Posterior vena cava (tissue), 2 donors: ENCODE data around the gene CNTN2. TPM values are rescaled to one million over a fixed set of nuclear protein-coding genes. Genes with fewer than 3 reads are reported as not detected.

ENCODE experiments used
- DNase-seq: peaks from one replicate; pipeline ENCODE4 v3.0.0-alpha.2; 2020; ENCODE audit warnings: low spot score
- intact Hi-C, 2 donors: fragments of 100-400 bp; cut with DNase I; formaldehyde crosslinking; loops; one replicate each; pipeline versions ENCODE4 v1.14.1 to v1.14.2; 2022 to 2023
- total RNA-seq, 2 donors: library from RNA; stranded (reverse); fragmentation: NEBNext Ultra II Directional; extraction: Animal tissue kit (Norgen Biotek cat#: 25700); gene quantifications; one replicate each; pipeline ENCODE4 v1.2.1, GENCODE V29; 2021
- donor health status: DM: yes; HTN: yes; CAD: no.
- donor health status: DM: yes; HTN: yes; CAD: no.

CNTN2 gene
- total RNA-seq, 2 donors from 2014 or later = 0.14 to 0.28 TPM

GRCh38 chr1:205091043-205091740 is 48.2 kb downstream of the CNTN2 start:
- intact Hi-C loops = no loop called here
- no peak for DNase-seq

- no peak for DNase-seq
- intact Hi-C loops = no loop called here
Measured at GRCh38 chr1:205095422-205095821, 52.4 kb downstream of the CNTN2 start.

- intact Hi-C loops = no loop called here
Measured at GRCh38 chr1:205098242-205098641, 55.2 kb downstream of the CNTN2 start.

GRCh38 chr1:205102404-205102803 is 59.4 kb downstream of the CNTN2 start:
- no peak for DNase-seq
- intact Hi-C loops = no loop called here

More at GRCh38 chr1:205098242-205098641, 55.2 kb downstream of the CNTN2 start:
- DNase-seq = no peak

GRCh38 chr1:205107327-205107726 is 64.3 kb downstream of the CNTN2 start:
- intact Hi-C loops = no loop called here
- no peak for DNase-seq

- no peak for DNase-seq
- intact Hi-C loops = no loop called here
Measured at GRCh38 chr1:205108464-205108863, 65.5 kb downstream of the CNTN2 start.

GRCh38 chr1:205109269-205109668 is 66.3 kb downstream of the CNTN2 start:
- intact Hi-C loops = no loop called here
- DNase-seq = no peak

GRCh38 chr1:205109711-205110110 is 66.7 kb downstream of the CNTN2 start:
- intact Hi-C loops = no loop called here
- no peak for DNase-seq

GRCh38 chr1:205111354-205111753 is 68.3 kb downstream of the CNTN2 start:
- intact Hi-C loops = no loop called here
- DNase-seq = no peak

- DNase-seq = no peak
- intact Hi-C loops = loop anchor here in 1 of 2 donors (5.0 kb wide), 1 partner anchor 991 kb away; no protein-coding TSS in a partner anchor
Measured at GRCh38 chr1:205118752-205119151, 75.7 kb downstream of the CNTN2 start.

GRCh38 chr1:205121660-205122488 is 78.9 kb downstream of the CNTN2 start, which contains the start of gene RBBP5:
Gene RBBP5, minus strand, starts transcription at chr1:205121978. Its CDS starts 105 bp downstream, at chr1:205121873.
- DNase-seq = peak; percentile 98
- intact Hi-C loops = no loop called here

GRCh38 chr1:205122489-205122882 is 79.5 kb downstream of the CNTN2 start:
- no peak for DNase-seq
- intact Hi-C loops = no loop called here

- DNase-seq = no peak
- intact Hi-C loops = no loop called here
Measured at GRCh38 chr1:205124726-205125125, 81.7 kb downstream of the CNTN2 start.

GRCh38 chr1:205127646-205128045 is 84.6 kb downstream of the CNTN2 start:
- DNase-seq = no peak
- intact Hi-C loops = no loop called here

Other genes with a start within 250 kb of the CNTN2 start
- gene NFASC, start 172.3 kb upstream of the CNTN2 start, total RNA-seq = 10 to 100 TPM; 57.1 to 76.8 TPM
- gene TMEM81, start 41.2 kb downstream of the CNTN2 start, total RNA-seq = 1 to 10 TPM; 1.4 to 1.5 TPM
- 10 to 100 TPM in 1 of 2 donors, 1 to 10 TPM in 1; 8.3 to 10.2 TPM for gene RBBP5, start 78.8 kb downstream of the CNTN2 start, total RNA-seq
- 10 to 100 TPM; 10.9 to 11.9 TPM for gene DSTYK, start 168.5 kb downstream of the CNTN2 start, total RNA-seq
- gene TMCC2, start 184.7 kb downstream of the CNTN2 start, total RNA-seq = 1 to 10 TPM; 4.1 to 4.6 TPM